K562 (cell line): ENCODE results near the gene IFI27L2. TPM values are rescaled to one million over a fixed set of nuclear protein-coding genes. Genes with fewer than 3 reads are reported as not detected.

Source experiments
- ATAC-seq: fragments of 200-7000 bp; cut with Tn5 transposase; 3 replicates; pipeline ENCODE4 v1.9.1; 2020; ENCODE audit warnings: moderate library complexity
- BruUV-seq: library from RNA; stranded (reverse); fragments of 400-500 nt; replicated peaks from 2 replicates; lab custom pipeline; 2021; lab: Mats Ljungman, UMichigan
- CTCF ChIA-PET: fragments of 300-600 bp; formaldehyde crosslinking; extraction: SDS; loops from one replicate; lab custom pipeline; 2021; ENCODE audit warnings: low intra/inter-chr PET ratio; lab: Yijun Ruan, JAX
- POLR2A ChIA-PET: fragments of 300-600, 350-650 bp; sonication (Branson Sonifier 250); formaldehyde crosslinking; extraction: SDS; loops from one replicate; lab custom pipeline; 2021; ENCODE audit warnings: antibody characterized with exemption, inconsistent platforms; lab: Yijun Ruan, JAX
- DNase-seq, 4 experiments: peaks; one replicate each; pipeline versions ENCODE4 v3.0.0 to v3.0.0-alpha.2; 2011 to 2018; ENCODE audit warnings: low spot score in 3 of 4, mixed read lengths in 3 of 4; ENCODE audit errors: extremely low read depth in 1 of 4
- FAIRE-seq: peaks from 2 replicates; lab custom pipeline; 2011; peaks lifted over from hg19 to GRCh38; lab: Jason Lieb, UNC
- H2AFZ ChIP-seq: 2 replicates; pipeline ENCODE4 v1.6.0; 2011; ENCODE audit warnings: low read depth, low read length, control low read depth, inconsistent platforms
- H3K27ac ChIP-seq: fragments of 200-600 bp; 3 replicates; pipeline ENCODE4 v1.8.0; 2011; ENCODE audit warnings: low read depth, mild to moderate bottlenecking, control low read depth, inconsistent platforms, low read length, moderate library complexity, mixed read lengths; ENCODE audit errors: extremely low read depth
- H3K27me3 ChIP-seq, 2 experiments: fragments of 300-600 bp in 1 of 2; 2 replicates in 1 of 2; 3 replicates in 1 of 2; pipeline versions ENCODE4 v1.6.0 to v1.8.0; 2011; ENCODE audit warnings: inconsistent platforms in 2 of 2, low read length in 2 of 2, mild to moderate bottlenecking in 1 of 2, mixed read lengths in 1 of 2, moderate library complexity in 1 of 2; ENCODE audit not compliant: control insufficient read depth in 2 of 2, insufficient read depth in 2 of 2
- H3K36me3 ChIP-seq: fragments of 300-600 bp; 3 replicates; pipeline ENCODE4 v1.8.0; 2011; ENCODE audit warnings: mild to moderate bottlenecking, low read length, inconsistent platforms; ENCODE audit not compliant: control insufficient read depth, insufficient read depth
- H3K4me1 ChIP-seq, 2 experiments: fragments of 200-600 bp in 1 of 2; replicated peaks in 1 of 2; 2 replicates in 1 of 2; 3 replicates in 1 of 2; pipeline versions ENCODE4 v1.5.1 to v1.8.0; 2011; ENCODE audit warnings: inconsistent platforms in 2 of 2, low read length in 2 of 2, mild to moderate bottlenecking in 1 of 2, mixed read lengths in 1 of 2, moderate library complexity in 1 of 2; ENCODE audit not compliant: control insufficient read depth in 2 of 2, insufficient read depth in 2 of 2
- H3K4me2 ChIP-seq: 2 replicates; pipeline ENCODE4 v1.6.1; 2011; ENCODE audit warnings: low read length, control low read depth, inconsistent platforms, mixed read lengths; ENCODE audit not compliant: insufficient read depth
- H3K4me3 ChIP-seq: fragments of 200-600 bp; sonication (generic), shearing (Covaris generic); 2 replicates; pipeline ENCODE4 v1.5.1; 2016; ENCODE audit warnings: control low read depth, inconsistent platforms
- H3K79me2 ChIP-seq: fragments of 200-600 bp; 3 replicates; pipeline ENCODE4 v1.8.0; 2011; ENCODE audit warnings: low read length, inconsistent platforms; ENCODE audit not compliant: control insufficient read depth, insufficient read depth
- H3K9ac ChIP-seq, 2 experiments: 2 replicates each; pipeline versions ENCODE4 v1.6.0 to v1.6.1; 2011; ENCODE audit warnings: low read depth in 2 of 2, low read length in 2 of 2, control low read depth in 1 of 2, inconsistent platforms in 1 of 2, mild to moderate bottlenecking in 1 of 2, mixed read lengths in 1 of 2; ENCODE audit not compliant: insufficient read depth in 1 of 2
- H3K9me1 ChIP-seq: one replicate; pipeline ENCODE4 v1.6.0; 2011; ENCODE audit warnings: inconsistent platforms, mild to moderate bottlenecking, low read length, moderate library complexity; ENCODE audit not compliant: control insufficient read depth, insufficient read depth
- H3K9me3 ChIP-seq: replicated peaks from 2 replicates; pipeline ENCODE4 v1.5.1; 2011; ENCODE audit warnings: low read depth, low read length, inconsistent platforms; ENCODE audit not compliant: control insufficient read depth, insufficient read depth
- H4K20me1 ChIP-seq: replicated peaks from 2 replicates; pipeline ENCODE4 v1.6.1; 2011; ENCODE audit warnings: low read length, inconsistent platforms, mixed read lengths; ENCODE audit not compliant: control insufficient read depth, insufficient read depth
- C11orf30 ChIP-seq: fragments of 450-650 bp; IDR thresholded peaks from 2 replicates; pipeline ENCODE4 v1.6.1; 2016; ENCODE audit warnings: low read depth, mild to moderate bottlenecking
- MAFF ChIP-seq: IDR thresholded peaks from 2 replicates; pipeline ENCODE4 v1.6.1; 2012; ENCODE audit warnings: low read length, improper control_type of control experiment
- MAFG ChIP-seq: fragments of 450-650 bp; conservative IDR thresholded peaks from 2 replicates; pipeline ENCODE4 v1.6.1; 2016; ENCODE audit warnings: missing genetic modification characterization, missing compliant biosample characterization
- MAFK ChIP-seq: IDR thresholded peaks from 2 replicates; pipeline ENCODE4 v1.6.1; 2011; ENCODE audit warnings: low read length, improper control_type of control experiment
- RBM25 ChIP-seq: fragments of 200-400 bp; formaldehyde crosslinking; IDR thresholded peaks from 2 replicates; pipeline ENCODE4 v1.6.1; 2018; ENCODE audit warnings: low read length, low read depth, moderate library complexity; ENCODE audit not compliant: severe bottlenecking
- SP1 ChIP-seq: sonication (generic); formaldehyde crosslinking; IDR thresholded peaks from 2 replicates; pipeline ENCODE4 v1.8.1; 2022; ENCODE audit warnings: mild to moderate bottlenecking, missing genetic modification reagents
- ZNF316 ChIP-seq: fragments of 450-650 bp; IDR thresholded peaks from 2 replicates; pipeline ENCODE4 v1.6.1; 2016
- ZNF324 ChIP-seq: fragments of 250-450 bp; sonication (Bioruptor Pico); IDR thresholded peaks from 2 replicates; pipeline ENCODE4 v1.4.0; 2020; ENCODE audit warnings: mild to moderate bottlenecking
- ZNF436 ChIP-seq: fragments of 250-450, 450-650 bp; sonication (Bioruptor Pico); formaldehyde crosslinking; IDR thresholded peaks from 2 replicates; pipeline ENCODE4 v1.7.0; 2020; ENCODE audit warnings: mild to moderate bottlenecking
- WGBS: fragments of 100-300 bp; shearing (Covaris generic); methylation state at CpG from one replicate; pipeline ENCODE4 v1.1.6; 2016; ENCODE audit warnings: low coverage, mixed read lengths; ENCODE audit not compliant: insufficient coverage; ENCODE audit errors: missing lambda C conversion rate; 5-methylcytosine and 5-hydroxymethylcytosine counted together
- in situ Hi-C: fragments of 300-500 bp; cut with MboI; formaldehyde crosslinking; loops from 4 replicates; pipeline ENCODE4 v1.15.0; 2018; ENCODE audit warnings: inconsistent platforms, mixed read lengths
- intact Hi-C: fragments of 100-400 bp; cut with micrococcal nuclease; formaldehyde crosslinking; loops from 2 replicates; pipeline ENCODE4 v1.14.2; 2022
- polyA plus RNA-seq, 8 experiments: library from polyadenylated mRNA; depleted of rRNA in 4 of 8; stranded (reverse) in 5 of 8; unstranded in 3 of 8; fragments of >200 nt; fragmentation: Nextera tagmentation in 2 of 8; fragmentation: Illumina TruSeq in 1 of 8; extraction: Ambion mirVana in 2 of 8; extraction: Trizol in 1 of 8; gene quantifications; 2 replicates each; pipeline versions ENCODE4 v1.2.1 to v1.2.3, GENCODE V29; 2011 to 2014; ENCODE audit warnings: inconsistent platforms in 1 of 8, missing spikeins in 1 of 8
- total RNA-seq, 7 experiments: library from RNA; depleted of rRNA in 6 of 7; stranded (reverse); fragments of >200 nt in 6 of 7; fragmentation: Illumina TruSeq in 2 of 7; extraction: Trizol in 2 of 7; gene quantifications; 2 replicates each; pipeline versions ENCODE4 v1.2.1 to v1.2.3, GENCODE V29; 2011 to 2021; ENCODE audit warnings: low replicate concordance in 1 of 7

Gene IFI27L2
- total and polyA plus RNA-seq, 9 of the 15 experiments (the other 6 are each of a cell fraction or from before 2014, with no cell fraction given), result 1.0 to 9.3 (median 4.1) TPM

DNA sequence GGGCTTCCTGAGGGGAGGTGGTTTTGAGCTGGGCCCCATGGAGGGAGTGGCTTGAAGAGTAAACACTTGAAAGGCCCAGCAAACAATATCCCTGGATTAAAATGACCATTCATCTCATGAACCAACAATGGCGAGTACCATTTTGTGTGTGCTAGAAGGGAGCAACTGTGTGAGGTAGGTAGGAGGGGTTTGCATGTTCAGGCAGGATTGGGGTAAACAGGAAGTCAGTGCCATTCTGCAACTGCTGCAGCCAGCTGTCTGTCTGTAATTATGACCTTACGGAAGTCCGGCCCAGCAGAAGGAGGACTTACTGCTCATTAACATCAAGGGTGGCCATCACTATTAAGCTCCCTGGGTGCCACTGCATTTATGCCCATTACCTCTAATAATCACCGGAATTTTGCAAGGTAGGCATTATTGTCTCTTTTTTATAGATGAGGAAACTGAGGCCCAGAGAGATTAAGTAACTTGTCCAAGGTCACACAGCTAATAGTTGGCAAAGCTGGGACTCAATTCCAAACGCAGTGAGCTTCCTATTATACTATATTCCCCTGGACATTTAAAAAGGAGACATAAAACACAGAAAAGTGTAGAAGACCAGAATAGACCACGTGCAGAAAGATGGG lies 16.6 kb upstream of the IFI27L2 start:
- Histone ChIP-seq H3K79me2 (no peaks in the 10 kb centered on the region), H3K9me3 (no peaks in the 10 kb centered on the region), H3K4me1 (no peaks in the 10 kb centered on the region), H2AFZ (peak overlapping the region; percentile 59), H3K9me1 (no peaks in the 10 kb centered on the region), H3K4me3 (no peak overlapping the region), H3K9ac (no peak overlapping the region), H4K20me1 (no peaks in the 10 kb centered on the region), H3K4me2 (no peak overlapping the region), H3K27me3 (no peaks in the 10 kb centered on the region), H3K27ac (no peak overlapping the region), H3K36me3 (no peaks in the 10 kb centered on the region)
- in situ Hi-C loops (no loop called here), intact Hi-C loops (no loop called here)
- POLR2A ChIA-PET, result interaction anchor here (0.6 kb wide), 1 partner anchor 116 kb away, joined by 3 read pairs; no protein-coding TSS in a partner anchor
- BruUV-seq, result no TSS peak
- WGBS, result 29% methylated on average over 6 of the region's 6 CpGs
- ATAC-seq (no peak; the same call in 2 of the 3 replicates), DNase-seq (no peak), FAIRE-seq (no peak)
- CTCF ChIA-PET, result interaction anchor here (0.5 kb wide), 1 partner anchor 34 kb away, joined by 3 read pairs; no protein-coding TSS in a partner anchor
- peak; percentile 71 for TF ChIP-seq ZNF316
- TF ChIP-seq MAFG (tag), result peak; percentile 48; the same call in 1 of the 2 replicates
- peak; percentile 56 for TF ChIP-seq MAFF
- peak; percentile 54 for TF ChIP-seq C11orf30
- TF ChIP-seq ZNF436 (CRISPR knock-in tag), result no peak
- no peak for TF ChIP-seq ZNF324 (CRISPR knock-in tag)
- TF ChIP-seq SP1 (CRISPR knock-in tag), result no peak
- TF ChIP-seq MAFK, result peak; percentile 71
- peak; percentile 86 for TF ChIP-seq RBM25
